PC-9 (cell line): ENCODE results near the gene PKD2L1.

ENCODE experiments used
- EZH2 ChIP-seq: fragments of 200-600 bp; sonication (generic); IDR thresholded peaks from 2 replicates; pipeline ENCODE4 v1.8.0; 2017; ENCODE audit warnings: antibody characterized with exemption, low read depth
- TF ChIP-seq, protein P1 (sequence below): fragments of 200-600 bp; sonication (generic); conservative IDR thresholded peaks from 2 replicates; pipeline ENCODE4 v1.6.1; 2017; ENCODE audit warnings: mixed run types, antibody characterized with exemption, mild to moderate bottlenecking, moderate library complexity

GRCh38 chr10:100340948-100341847 lies 11.2 kb upstream of the PKD2L1 start:
- TF ChIP-seq, protein P1, sequence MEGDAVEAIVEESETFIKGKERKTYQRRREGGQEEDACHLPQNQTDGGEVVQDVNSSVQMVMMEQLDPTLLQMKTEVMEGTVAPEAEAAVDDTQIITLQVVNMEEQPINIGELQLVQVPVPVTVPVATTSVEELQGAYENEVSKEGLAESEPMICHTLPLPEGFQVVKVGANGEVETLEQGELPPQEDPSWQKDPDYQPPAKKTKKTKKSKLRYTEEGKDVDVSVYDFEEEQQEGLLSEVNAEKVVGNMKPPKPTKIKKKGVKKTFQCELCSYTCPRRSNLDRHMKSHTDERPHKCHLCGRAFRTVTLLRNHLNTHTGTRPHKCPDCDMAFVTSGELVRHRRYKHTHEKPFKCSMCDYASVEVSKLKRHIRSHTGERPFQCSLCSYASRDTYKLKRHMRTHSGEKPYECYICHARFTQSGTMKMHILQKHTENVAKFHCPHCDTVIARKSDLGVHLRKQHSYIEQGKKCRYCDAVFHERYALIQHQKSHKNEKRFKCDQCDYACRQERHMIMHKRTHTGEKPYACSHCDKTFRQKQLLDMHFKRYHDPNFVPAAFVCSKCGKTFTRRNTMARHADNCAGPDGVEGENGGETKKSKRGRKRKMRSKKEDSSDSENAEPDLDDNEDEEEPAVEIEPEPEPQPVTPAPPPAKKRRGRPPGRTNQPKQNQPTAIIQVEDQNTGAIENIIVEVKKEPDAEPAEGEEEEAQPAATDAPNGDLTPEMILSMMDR, result no peak
- no peak for TF ChIP-seq EZH2
